GM19043 (cell line): ENCODE data around the gene EPDR1.
"Not testable (repeated sequence)": the region's sequence is repeated elsewhere in the genome, so short reads cannot be mapped to it uniquely, and the experiment has no call there.

Experiments
- ATAC-seq: cut with Tn5 transposase; IDR thresholded peaks from one replicate; pipeline ENCODE4 v1.9.1; 2021; ENCODE audit warnings: low read depth; ENCODE audit not compliant: unreplicated experiment

The EPDR1 gene

GRCh38 chr7:37927773-37928444 lies 7.5 kb downstream of the EPDR1 start:
- no peak for ATAC-seq

- ATAC-seq: no peak
These were observed 8.4 kb downstream of the EPDR1 start for GRCh38 chr7:37928878-37929277.

DNA sequence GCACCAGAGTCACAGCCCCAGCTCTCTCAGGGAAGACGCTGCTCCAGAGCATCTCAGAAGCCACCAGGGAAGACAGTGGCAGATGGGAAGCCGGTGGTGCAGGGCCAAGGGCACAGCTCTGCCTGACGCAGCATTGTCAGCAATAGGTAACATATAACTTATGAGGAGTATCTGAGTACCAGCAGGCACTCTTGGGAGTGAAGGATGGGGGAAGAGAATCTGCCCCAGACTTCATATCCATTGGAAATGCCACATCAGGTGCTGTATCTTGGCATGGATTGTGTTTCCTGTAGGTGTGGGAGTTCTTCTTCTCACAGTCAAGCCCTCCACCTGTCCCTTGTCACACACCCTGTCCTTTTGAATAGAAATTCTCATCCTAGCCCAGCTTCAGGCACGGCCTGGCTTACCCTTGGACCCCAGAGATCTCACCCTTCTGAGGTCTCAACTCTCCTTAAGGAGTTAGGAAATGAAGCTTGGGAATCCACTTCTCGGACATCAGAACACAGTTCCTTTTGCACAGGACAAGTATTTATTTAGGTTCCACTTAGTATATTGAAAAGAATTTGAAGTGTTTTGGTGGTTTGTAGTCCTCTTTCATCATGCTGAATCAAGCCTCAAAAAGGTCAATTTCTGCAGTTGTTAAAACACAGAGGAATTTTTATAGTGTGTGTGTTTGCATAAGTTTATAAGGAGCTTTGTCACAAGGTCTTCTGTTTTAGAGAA lies 9.9 kb downstream of the EPDR1 start:
- ATAC-seq: no peak

DNA sequence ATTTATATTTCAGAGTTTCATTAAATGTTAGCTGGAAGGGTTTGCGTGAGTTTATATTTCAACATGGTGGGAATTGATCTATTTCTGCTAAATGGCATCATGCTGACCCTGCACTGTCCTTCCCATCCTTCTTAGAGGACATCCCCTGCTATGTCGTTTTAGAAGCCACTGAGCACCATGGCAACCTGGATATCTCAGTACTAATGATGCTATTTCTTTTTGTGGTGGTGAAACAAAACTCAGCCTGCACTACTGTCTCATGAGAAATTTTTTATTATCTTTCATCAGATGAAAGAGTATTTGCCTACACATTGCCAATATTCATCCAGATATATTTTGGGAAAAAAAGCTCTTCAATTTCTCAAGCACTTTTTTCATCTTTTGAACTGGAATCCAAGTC lies 12.1 kb downstream of the EPDR1 start:
- ATAC-seq: no peak

GRCh38 chr7:37933018-37933566 lies 12.7 kb downstream of the EPDR1 start:
- no peak for ATAC-seq

DNA sequence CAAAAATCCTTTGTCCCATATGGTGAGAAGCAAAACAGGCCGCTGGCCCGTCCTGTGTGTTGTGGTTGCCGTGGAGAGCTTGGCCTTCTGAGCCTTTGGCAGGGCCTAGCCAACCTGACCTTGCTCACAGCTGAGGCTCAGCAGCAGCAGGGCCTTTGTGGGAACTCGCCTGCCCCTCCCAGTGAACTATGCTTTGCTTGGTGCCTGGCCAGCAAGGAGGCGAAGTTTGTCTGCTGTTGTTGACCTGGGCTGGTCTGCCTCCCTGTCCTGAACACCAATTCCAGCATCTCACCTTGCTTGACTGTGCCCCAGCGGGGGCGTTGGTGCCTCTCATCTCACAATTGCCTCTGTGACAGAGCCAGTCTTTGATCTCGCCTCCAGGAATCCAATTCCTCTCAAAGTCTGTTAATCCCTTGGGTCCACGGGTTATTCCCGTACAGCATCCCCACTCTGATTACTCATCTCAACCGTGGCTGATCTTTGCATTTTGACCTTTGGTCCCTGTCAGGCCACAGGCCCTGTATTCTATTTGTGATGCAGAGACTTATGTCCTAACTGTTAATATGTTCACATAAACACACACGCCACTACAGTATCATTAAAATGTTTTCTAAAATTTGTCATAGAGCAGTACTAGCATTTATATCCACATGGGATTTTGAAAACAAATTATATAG lies 22.6 kb downstream of the EPDR1 start:
- no peak for ATAC-seq

- ATAC-seq: peak; percentile 44
These were observed 23.7 kb downstream of the EPDR1 start for GRCh38 chr7:37943905-37944736.

- ATAC-seq: no peak
These were observed 24.3 kb downstream of the EPDR1 start for GRCh38 chr7:37944737-37945054.

GRCh38 chr7:37945336-37945735 lies 24.9 kb downstream of the EPDR1 start:
- no peak for ATAC-seq

GRCh38 chr7:37947138-37947940 lies 26.9 kb downstream of the EPDR1 start:
- no peak for ATAC-seq

- no peak for ATAC-seq
These were observed 27.4 kb downstream of the EPDR1 start for GRCh38 chr7:37947941-37948210.

DNA sequence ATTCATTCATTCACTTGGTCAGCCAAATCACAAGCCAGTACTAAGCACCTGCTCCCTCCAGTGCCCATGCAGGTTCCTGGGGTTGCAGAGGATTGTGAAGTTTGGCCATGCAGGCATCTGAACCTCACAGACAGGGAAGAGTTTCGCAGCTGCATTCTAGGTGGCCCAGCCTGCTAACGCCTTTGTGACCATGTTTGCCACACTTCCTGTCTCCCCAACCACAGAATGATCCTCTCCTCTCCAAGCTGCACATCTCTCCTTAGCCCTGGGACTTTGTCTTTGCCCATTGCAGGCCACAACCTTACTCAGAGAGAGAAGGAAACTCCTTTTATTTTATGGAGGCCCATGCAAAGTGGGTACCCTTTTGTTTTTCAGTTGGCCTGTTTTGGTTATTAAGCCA lies 31.8 kb downstream of the EPDR1 start:
- ATAC-seq: no peak

DNA sequence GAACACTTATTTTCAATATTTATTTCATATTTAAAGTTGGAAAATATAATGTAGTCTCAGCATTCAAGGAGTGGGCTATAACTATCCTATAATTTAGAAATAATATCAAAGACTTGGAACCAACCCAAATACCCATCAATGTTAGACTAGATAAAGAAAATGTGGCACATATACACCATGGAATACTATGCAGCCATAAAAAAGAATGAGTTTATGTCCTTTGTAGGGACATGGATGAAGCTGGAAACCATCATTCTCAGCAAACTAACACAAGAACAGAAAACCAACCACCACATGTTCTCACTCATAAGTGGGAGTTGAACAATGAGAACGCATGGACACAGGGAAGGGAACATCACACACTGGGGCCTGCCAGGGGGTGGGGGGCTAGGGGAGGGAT lies 33.8 kb downstream of the EPDR1 start:
- ATAC-seq: not testable (repeated sequence)

- ATAC-seq: no peak
These were observed 36.4 kb downstream of the EPDR1 start for GRCh38 chr7:37956791-37957190.

DNA sequence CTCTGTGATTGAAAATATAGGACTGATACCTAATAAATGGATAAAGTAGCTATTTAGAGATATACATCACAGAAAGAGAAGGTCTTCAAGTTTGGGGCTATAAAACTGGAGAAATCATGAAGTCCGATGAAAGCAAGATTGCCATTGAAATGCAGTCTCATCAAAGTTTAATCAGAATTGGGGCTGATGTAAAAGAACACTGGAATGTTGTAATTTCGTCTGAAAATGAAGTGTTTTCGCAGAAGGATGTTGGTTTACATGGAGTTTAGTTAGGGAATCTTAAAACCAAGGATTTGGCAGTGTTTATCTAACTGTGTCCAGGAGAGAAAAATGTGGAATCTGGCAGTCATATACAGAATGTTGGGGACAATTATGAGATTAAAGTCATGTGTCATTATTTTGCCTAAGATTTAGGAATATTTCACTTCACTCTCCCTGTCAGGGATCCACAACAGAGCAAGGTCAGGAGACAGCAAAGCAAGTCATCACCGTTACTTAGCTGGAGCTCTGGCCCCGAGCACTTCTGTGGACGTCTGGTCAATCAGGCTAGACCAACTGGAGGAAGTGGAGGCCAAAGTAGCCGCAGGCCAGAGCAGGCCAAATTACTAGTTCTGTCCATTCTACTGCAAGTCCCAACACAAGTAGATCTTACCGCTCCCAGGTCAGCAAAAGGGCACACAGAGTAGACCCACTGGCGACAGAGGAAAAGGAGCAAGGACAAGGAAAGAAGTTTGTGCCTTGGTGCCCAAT lies 37.0 kb downstream of the EPDR1 start:
- ATAC-seq: no peak

DNA sequence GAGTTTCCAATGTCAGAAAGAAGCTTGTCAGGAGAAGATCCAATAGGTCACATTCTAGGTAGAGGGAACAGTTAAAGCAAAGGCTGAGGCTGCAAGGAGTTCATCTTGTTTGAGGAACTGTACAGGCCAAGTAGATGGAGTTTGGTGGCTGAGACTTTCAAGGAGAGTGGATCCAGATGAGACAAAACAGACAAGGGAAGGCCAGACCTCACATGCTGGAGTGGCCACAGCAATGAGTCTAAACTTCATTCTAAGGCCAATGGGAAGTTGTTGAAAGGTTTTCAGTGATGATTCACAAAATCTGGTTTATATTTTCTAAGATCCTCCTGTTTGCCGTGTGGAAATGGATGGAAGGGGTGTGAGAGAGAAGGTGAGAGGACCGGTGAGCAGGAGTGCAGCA lies 40.0 kb downstream of the EPDR1 start:
- no peak for ATAC-seq

DNA sequence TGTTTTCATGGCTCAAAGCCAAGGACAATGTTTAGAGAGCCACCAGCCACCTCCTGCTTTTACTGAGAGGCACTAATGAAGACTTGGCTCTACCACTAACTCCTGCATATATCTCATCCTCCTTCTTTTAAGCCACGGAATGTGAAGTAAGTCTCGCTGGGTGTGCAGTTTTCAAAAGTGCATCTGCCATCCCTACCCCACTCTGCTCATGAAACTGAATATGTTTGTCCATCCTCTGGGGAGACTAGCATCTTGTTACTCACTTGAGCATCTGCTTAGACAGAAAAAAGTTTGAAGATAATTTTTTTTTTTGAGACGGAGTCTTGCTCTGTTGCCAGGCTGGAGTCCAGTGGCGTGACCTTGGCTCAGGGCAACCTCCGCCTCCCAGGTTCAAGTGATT lies 40.8 kb downstream of the EPDR1 start:
- no peak for ATAC-seq

GRCh38 chr7:37964196-37964595 lies 43.8 kb downstream of the EPDR1 start:
- no peak for ATAC-seq

- ATAC-seq: no peak
These were observed 49.8 kb downstream of the EPDR1 start for GRCh38 chr7:37970211-37970610.

- no peak for ATAC-seq
These were observed 51.1 kb downstream of the EPDR1 start for GRCh38 chr7:37971491-37971890.
